Measurements from ENCODE around the gene MVB12B.

GRCh38 chr9:126486276-126486675 lies 159.6 kb downstream of the MVB12B start:
- TF ChIP-seq POLR2AphosphoS5 (IDR thresholded peaks at IDR 0.05; ENCODE audit: low read depth, low read length), result no peak
- no peak for TF ChIP-seq CTCF (IDR thresholded peaks at IDR 0.05)
- TF ChIP-seq REST (IDR thresholded peaks at IDR 0.05; ENCODE audit: insufficient read depth in 1 of 2, low read depth in 2 of 2, low read length in 1 of 2), result no peak
- TF ChIP-seq SIN3A (IDR thresholded peaks at IDR 0.05; ENCODE audit: borderline replicate concordance, insufficient read depth, low read depth, low read length), result no peak
